ENCODE measurements around the gene LRP1.

DNA sequence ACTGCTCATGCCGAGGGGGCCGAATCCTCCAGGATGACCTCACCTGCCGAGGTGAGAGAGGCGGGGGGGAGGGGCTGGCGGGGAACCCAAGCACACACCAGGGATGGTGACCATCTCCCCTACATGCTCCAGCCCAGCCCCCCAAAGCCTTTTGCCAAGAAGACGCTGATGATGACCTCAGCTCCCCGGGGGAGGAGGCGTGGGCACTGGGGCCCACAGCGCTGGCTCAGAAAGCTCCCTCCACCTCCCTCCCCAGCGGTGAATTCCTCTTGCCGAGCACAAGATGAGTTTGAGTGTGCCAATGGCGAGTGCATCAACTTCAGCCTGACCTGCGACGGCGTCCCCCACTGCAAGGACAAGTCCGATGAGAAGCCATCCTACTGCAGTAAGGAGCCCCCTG lies 64.6 kb downstream of the LRP1 start:
- TF ChIP-seq, protein P1, sequence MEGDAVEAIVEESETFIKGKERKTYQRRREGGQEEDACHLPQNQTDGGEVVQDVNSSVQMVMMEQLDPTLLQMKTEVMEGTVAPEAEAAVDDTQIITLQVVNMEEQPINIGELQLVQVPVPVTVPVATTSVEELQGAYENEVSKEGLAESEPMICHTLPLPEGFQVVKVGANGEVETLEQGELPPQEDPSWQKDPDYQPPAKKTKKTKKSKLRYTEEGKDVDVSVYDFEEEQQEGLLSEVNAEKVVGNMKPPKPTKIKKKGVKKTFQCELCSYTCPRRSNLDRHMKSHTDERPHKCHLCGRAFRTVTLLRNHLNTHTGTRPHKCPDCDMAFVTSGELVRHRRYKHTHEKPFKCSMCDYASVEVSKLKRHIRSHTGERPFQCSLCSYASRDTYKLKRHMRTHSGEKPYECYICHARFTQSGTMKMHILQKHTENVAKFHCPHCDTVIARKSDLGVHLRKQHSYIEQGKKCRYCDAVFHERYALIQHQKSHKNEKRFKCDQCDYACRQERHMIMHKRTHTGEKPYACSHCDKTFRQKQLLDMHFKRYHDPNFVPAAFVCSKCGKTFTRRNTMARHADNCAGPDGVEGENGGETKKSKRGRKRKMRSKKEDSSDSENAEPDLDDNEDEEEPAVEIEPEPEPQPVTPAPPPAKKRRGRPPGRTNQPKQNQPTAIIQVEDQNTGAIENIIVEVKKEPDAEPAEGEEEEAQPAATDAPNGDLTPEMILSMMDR (IDR thresholded peaks at IDR 0.05; ENCODE audit: low read depth, low read length): no peak
- TF ChIP-seq EZH2phosphoT487 (IDR thresholded peaks at IDR 0.05; ENCODE audit: low read depth): no peak

Data from OCI-LY3 (cell line).